Thyroid gland (tissue), 4 donors: ENCODE measurements around the gene IFNAR1. TPM values are rescaled to one million over a fixed set of nuclear protein-coding genes. Genes with fewer than 3 reads are reported as not detected.
"Not testable (repeated sequence)": the region's sequence is repeated elsewhere in the genome, so short reads cannot be mapped to it uniquely, and the experiment has no call there.

Experiments used
- DNase-seq, 2 donors: peaks; one replicate each; pipeline ENCODE4 v3.0.0-alpha.2; 2019
- H3K27ac ChIP-seq, 3 donors: fragments of 200-600 bp; sonication (generic); 1 replicate in 2 of 3; 2 replicates in 1 of 3; pipeline ENCODE4 v1.5.1; 2016 to 2019; ENCODE audit warnings: mild to moderate bottlenecking in 1 of 3, moderate library complexity in 1 of 3
- H3K27me3 ChIP-seq: fragments of 200-600 bp; sonication (generic); one replicate; pipeline ENCODE4 v1.5.1; 2019
- H3K36me3 ChIP-seq, 2 donors: fragments of 200-600 bp; sonication (generic); one replicate each; pipeline ENCODE4 v1.5.1; 2016 to 2019
- H3K4me1 ChIP-seq, 2 donors: fragments of 200-600 bp; sonication (generic); one replicate each; pipeline ENCODE4 v1.5.1; 2017 to 2019
- H3K4me3 ChIP-seq, 3 donors: fragments of 200-600 bp; sonication (generic); replicated peaks in 1 of 3; 1 replicate in 2 of 3; 2 replicates in 1 of 3; pipeline ENCODE4 v1.5.1; 2016; ENCODE audit warnings: mild to moderate bottlenecking in 1 of 3
- H3K9me3 ChIP-seq: fragments of 200-600 bp; sonication (generic); one replicate; pipeline ENCODE4 v1.5.1; 2017
- POLR2A ChIP-seq, 2 donors: fragments of 450-650 bp; IDR thresholded peaks; one replicate each; pipeline ENCODE4 v1.6.1; 2017; ENCODE audit warnings: antibody characterized with exemption in 2 of 2, mild to moderate bottlenecking in 2 of 2, moderate library complexity in 1 of 2
- WGBS, 2 donors: methylation state at CpG; one replicate each; pipeline ENCODE4 v1.1.5; 2017; 5-methylcytosine and 5-hydroxymethylcytosine counted together
- intact Hi-C: fragments of 100-400 bp; cut with DNase I; formaldehyde crosslinking; loops from one replicate; pipeline ENCODE4 v1.15.1; 2023
- total RNA-seq, 4 donors: library from RNA; depleted of rRNA; stranded (reverse); fragments of >200 nt; gene quantifications; one replicate each; pipeline ENCODE4 v1.2.3, GENCODE V29; 2016
- TF ChIP-seq, protein P1 (sequence below), 6 experiments: fragments of 200-600 bp in 3 of 6; fragments of 450-650 bp in 3 of 6; sonication (generic) in 3 of 6; IDR thresholded peaks; one replicate each; pipeline ENCODE4 v1.5.1; 2016 to 2019; ENCODE audit warnings: antibody characterized with exemption in 6 of 6, mild to moderate bottlenecking in 2 of 6, inconsistent platforms in 1 of 6, moderate library complexity in 1 of 6

The IFNAR1 gene
- total RNA-seq, 4 donors from 2014 or later = 37.0 to 51.2 (median 42.4) TPM

DNA sequence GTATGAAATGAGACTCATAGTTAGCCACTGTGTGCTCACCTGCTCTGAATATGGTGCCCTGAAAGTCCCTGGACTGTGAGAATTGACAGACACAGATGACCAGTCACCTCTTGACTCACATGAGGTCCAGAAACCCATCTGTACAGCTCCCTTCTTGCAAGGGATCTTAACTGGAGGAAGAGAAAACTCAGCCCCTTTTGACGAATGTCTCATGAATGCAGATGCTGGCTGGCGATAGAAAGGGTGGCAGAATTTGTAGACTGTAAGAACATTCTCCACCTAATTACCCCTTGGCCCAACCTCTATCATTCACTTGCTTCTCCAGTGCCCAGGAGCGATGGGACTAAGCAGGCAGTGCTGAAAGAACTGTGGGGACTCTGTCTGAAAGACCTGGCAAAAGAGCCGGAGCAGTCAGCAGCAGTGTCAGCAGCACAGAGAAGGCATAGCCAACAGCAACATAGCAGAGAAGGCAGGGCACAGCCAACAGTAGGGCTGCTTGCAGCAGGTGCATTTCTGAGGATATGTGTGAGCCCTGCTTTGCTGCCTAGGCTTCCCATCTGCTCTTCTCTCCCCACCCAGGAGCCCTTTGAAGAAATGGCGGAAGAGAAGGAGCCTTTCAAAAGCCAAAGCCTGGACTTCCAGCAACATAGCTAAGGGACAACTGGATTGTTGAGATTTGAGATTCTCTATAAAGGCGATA lies 52.6 kb downstream of the IFNAR1 start:
- no peaks in the 10 kb centered on the region for H3K9me3 ChIP-seq
- H3K4me1 ChIP-seq = peaks cover 0 to 20% of the 10 kb centered on the region in 2 donors
- no peak for TF ChIP-seq POLR2A (IDR thresholded peaks at IDR 0.05)
- TF ChIP-seq, protein P1, sequence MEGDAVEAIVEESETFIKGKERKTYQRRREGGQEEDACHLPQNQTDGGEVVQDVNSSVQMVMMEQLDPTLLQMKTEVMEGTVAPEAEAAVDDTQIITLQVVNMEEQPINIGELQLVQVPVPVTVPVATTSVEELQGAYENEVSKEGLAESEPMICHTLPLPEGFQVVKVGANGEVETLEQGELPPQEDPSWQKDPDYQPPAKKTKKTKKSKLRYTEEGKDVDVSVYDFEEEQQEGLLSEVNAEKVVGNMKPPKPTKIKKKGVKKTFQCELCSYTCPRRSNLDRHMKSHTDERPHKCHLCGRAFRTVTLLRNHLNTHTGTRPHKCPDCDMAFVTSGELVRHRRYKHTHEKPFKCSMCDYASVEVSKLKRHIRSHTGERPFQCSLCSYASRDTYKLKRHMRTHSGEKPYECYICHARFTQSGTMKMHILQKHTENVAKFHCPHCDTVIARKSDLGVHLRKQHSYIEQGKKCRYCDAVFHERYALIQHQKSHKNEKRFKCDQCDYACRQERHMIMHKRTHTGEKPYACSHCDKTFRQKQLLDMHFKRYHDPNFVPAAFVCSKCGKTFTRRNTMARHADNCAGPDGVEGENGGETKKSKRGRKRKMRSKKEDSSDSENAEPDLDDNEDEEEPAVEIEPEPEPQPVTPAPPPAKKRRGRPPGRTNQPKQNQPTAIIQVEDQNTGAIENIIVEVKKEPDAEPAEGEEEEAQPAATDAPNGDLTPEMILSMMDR (IDR thresholded peaks at IDR 0.05) = no peak
- H3K27me3 ChIP-seq = no peaks in the 10 kb centered on the region
- intact Hi-C loops = no loop called here
- WGBS, 2 donors = 88 to 93% methylated on average over 6 of the region's 6 CpGs
- H3K4me3 ChIP-seq = no peak overlapping the region
- H3K27ac ChIP-seq = no peak overlapping the region
- no peak for DNase-seq
- no peaks in the 10 kb centered on the region for H3K36me3 ChIP-seq

DNA sequence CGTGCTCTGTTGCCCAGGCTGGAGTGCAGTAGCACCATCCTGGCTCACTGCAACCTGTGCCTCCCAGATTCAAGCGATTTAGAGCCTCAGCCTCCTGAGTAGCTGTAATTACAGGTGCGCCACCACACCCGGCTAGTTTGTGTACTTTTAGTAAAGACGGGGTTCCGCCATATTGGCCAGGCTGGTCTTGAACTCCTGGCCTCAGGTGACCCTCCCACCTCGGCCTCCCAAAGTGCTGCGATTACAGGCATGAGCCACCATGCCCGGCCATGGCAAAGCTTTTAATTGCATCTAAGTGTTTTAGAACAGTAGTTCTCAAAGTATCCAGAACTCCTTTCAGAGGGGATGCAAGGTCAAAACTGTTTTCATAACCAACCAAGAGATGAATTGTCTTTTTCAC lies 53.3 kb downstream of the IFNAR1 start:
- H3K36me3 ChIP-seq = no peaks in the 10 kb centered on the region
- no peaks in the 10 kb centered on the region for H3K27me3 ChIP-seq
- intact Hi-C loops = no loop called here
- H3K9me3 ChIP-seq = no peaks in the 10 kb centered on the region
- TF ChIP-seq POLR2A (IDR thresholded peaks at IDR 0.05) = no peak
- TF ChIP-seq, protein P1 (IDR thresholded peaks at IDR 0.05) = no peak
- no peak overlapping the region for H3K27ac ChIP-seq
- DNase-seq = no peak
- 88 to 98% methylated on average over 9 of the region's 9 CpGs for WGBS, 2 donors
- peaks cover 0 to 27% of the 10 kb centered on the region in 2 donors for H3K4me1 ChIP-seq
- no peak overlapping the region for H3K4me3 ChIP-seq

DNA sequence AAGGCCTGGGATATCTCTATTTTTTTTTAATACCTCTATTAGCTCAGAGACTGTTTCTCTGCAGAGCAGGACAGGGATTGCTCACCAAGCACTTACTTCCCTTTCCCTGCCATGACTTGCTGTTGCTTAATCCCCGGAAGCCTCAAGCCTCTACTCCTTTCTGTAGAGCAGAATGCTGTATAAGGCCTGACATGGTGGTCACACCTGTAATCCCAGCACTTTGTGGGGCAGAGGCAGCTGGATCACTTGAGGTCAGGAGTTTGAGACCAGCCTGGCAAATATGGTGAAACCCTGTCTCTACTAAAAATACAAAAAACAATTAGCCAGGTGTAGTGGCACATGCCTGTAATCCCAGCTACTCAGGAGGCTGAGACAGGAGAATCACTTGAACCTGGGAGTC lies 55.2 kb downstream of the IFNAR1 start:
- DNase-seq, H3K27me3 ChIP-seq, H3K9me3 ChIP-seq, H3K36me3 ChIP-seq, H3K4me3 ChIP-seq, intact Hi-C loops: not testable (repeated sequence)
- peak overlapping the region; percentile 25 to 49 (median 40) for H3K27ac ChIP-seq
- peaks cover 0 to 24% of the 10 kb centered on the region in 2 donors for H3K4me1 ChIP-seq
- 33 to 64% methylated on average over 1 of the region's 1 CpG for WGBS, 2 donors

DNA sequence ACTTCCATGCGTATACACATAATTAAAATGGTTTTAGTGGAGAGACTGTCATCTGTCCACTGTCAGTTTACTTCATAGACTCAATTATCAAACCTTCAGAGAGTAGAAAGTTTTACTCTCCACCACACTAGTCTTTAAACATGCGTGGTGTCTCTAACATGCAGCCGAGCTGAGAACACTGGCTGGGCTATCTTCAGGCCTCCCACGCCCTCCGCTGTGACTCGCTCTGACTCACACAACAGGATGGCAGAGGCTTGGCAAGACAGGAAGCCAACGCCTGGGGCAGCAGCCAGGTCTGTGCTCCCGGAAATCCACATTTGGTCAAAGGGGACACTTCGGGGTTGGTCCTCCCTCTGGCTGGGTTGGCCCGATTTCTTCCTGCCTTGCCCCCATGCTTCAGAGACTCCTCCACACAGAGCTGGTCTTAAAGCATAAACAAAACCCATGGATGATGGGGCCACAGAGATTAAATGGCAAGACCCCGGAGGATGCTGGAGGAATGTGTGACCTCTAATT lies 55.8 kb downstream of the IFNAR1 start:
- TF ChIP-seq, protein P1 (IDR thresholded peaks at IDR 0.05) = no peak
- no peak for TF ChIP-seq POLR2A (IDR thresholded peaks at IDR 0.05)
- DNase-seq = peak; percentile 54 to 57
- Histone ChIP-seq H3K9me3 (no peaks in the 10 kb centered on the region), H3K4me1 (peaks cover 0 to 24% of the 10 kb centered on the region in 2 donors), H3K4me3 (no peak overlapping the region), H3K27me3 (no peaks in the 10 kb centered on the region), H3K36me3 (no peaks in the 10 kb centered on the region), H3K27ac (peak overlapping the region; percentile 25 to 49 (median 40))
- 77 to 79% methylated on average over 5 to 11 of the region's 11 CpGs for WGBS, 2 donors
- intact Hi-C loops = no loop called here

DNA sequence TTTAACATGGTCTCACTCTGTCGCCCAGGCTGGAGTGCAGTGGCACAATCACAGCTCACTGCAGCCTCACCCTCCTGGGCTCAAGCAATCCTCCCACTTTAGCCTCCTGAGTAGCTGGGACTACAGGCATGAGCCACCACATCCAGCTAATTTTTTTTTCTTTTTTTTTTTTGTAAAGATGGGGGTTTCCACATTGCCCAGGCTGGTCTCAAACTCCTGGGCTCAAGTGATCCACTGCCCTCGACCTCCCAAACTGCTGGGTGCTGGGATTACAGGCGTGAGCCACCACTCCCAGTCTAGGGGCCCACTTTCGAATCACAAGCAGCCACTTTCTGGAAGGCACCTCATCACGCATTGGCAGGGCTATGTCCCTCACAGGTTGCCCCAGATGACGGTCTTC lies 56.6 kb downstream of the IFNAR1 start:
- H3K27me3 ChIP-seq, H3K27ac ChIP-seq, DNase-seq, H3K4me3 ChIP-seq, H3K9me3 ChIP-seq, intact Hi-C loops, H3K36me3 ChIP-seq: not testable (repeated sequence)
- peaks cover 0 to 24% of the 10 kb centered on the region in 2 donors for H3K4me1 ChIP-seq
- WGBS, 2 donors = 95 to 98% methylated on average over 6 of the region's 6 CpGs
